GM21526 (cell line): ENCODE data around the gene CDK5.
A peak's percentile ranks its signal among the peaks of the same experiment; 100 is the strongest.
"Not testable (repeated sequence)": the region's sequence is repeated elsewhere in the genome, so short reads cannot be mapped to it uniquely, and the experiment has no call there.

ENCODE experiments used
- ATAC-seq: cut with Tn5 transposase; IDR thresholded peaks from one replicate; pipeline ENCODE4 v1.9.1; 2021; ENCODE audit warnings: moderate library complexity; ENCODE audit not compliant: unreplicated experiment, low FRiP score

The CDK5 gene

DNA sequence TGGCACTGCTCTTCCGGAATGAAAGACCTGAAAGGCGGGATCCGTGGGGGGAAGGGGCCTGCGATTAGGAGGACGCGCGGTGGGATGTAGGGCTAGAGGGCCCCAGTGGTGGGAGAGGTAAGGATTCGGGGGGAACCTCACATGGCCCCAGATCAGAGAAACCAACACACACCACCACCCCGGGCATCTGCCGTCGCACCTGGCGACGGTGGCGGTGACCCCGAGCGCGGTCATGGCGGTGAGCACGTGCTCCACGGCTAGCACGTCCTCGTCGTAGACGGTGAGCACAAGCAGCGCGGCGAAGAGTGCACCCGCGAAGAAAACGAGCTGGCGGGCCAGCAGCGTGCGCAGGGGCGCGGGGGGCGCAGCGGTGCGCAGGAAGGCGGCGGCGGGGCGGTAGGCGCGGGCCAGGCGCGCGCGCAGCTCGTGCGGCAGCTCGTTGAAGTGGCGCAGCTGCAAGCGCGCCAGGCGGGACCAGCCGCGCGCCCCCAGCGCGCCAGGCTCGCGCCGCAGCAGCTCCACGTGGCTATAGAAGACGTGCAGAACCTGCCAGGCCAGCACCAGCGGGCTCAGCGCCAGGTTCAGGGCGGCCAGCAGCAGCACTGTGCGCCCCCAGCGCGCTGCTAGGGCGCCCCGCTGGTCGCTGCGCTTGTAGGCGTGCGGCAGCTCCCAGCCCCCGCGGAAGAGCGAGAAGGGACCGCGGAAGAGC, 39.1 kb downstream of the CDK5 start:
- no peak for ATAC-seq

DNA sequence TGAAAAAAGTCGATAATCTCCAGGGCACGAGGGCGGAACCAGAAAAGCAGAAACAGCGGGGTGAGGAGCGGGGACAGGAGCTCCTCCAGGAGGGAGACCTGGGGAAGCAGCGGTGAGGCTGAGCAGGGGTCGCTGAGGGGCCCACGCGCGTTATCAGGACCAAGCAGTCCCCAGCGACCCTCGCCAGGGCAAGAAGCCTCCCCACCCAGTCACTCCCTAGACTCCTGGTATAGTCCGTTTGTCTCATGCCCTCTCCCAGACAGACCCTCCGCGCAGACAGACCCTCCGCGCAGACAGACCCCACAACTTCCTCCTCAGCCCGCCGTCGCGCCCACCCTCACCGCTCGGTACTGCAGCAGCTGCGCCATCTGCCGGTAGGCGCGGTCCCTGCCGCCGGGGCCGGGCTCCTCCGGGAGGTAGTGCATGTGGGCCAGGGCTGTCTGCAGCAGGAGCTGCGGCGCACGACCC, 39.7 kb downstream of the CDK5 start:
- ATAC-seq: peak; percentile 47

GRCh38 chr7:151017370-151017952, 40.2 kb downstream of the CDK5 start:
- ATAC-seq: no peak

- ATAC-seq: no peak
Observed at GRCh38 chr7:151016942-151017341, 40.8 kb downstream of the CDK5 start.

DNA sequence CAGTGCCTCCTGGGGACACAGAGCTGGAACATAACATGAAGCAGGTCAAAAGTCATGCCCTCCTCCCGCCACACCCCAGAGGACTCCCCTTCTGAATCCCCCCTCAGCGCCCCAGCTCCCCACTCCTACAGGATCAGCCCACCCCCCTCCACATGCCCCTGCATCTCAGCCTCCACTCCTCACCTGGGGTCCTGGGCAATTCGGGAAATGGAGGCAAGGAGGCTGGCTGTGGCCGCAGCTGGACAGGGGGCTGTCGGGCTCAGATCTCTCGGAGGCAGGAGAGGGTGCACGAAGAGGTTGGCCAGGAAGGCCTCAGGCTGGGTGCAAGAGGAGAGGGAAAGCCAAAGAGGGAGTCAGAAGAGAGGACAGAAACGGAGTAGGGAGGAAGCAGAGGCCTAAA, 41.2 kb downstream of the CDK5 start:
- ATAC-seq: no peak

GRCh38 chr7:151015967-151016366, 41.7 kb downstream of the CDK5 start:
- no peak for ATAC-seq

GRCh38 chr7:151014950-151015349, 42.7 kb downstream of the CDK5 start:
- ATAC-seq: no peak

- peak; percentile 44 for ATAC-seq
Observed at GRCh38 chr7:151013733-151014497, 43.8 kb downstream of the CDK5 start.

DNA sequence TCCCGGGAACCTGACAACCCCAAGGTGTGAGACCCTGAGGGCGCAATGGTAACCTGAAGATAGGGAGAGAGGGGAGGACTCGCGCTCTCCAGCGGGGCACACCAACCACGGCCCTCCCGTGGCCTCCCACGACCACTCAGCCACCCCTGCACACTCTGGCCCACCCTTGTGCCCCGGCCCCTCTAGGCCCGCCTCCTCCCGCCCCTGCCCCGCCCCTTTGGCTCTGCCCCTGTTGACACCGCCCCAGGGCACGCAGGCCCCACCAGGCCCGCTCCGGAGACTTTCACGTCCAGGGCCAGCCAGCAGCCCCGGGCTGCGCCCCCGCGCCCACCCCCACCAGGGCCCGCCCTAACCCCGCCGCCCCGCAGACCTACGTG, 44.4 kb downstream of the CDK5 start:
- no peak for ATAC-seq

- ATAC-seq: no peak
Observed at GRCh38 chr7:151012911-151013347, 44.8 kb downstream of the CDK5 start.

DNA sequence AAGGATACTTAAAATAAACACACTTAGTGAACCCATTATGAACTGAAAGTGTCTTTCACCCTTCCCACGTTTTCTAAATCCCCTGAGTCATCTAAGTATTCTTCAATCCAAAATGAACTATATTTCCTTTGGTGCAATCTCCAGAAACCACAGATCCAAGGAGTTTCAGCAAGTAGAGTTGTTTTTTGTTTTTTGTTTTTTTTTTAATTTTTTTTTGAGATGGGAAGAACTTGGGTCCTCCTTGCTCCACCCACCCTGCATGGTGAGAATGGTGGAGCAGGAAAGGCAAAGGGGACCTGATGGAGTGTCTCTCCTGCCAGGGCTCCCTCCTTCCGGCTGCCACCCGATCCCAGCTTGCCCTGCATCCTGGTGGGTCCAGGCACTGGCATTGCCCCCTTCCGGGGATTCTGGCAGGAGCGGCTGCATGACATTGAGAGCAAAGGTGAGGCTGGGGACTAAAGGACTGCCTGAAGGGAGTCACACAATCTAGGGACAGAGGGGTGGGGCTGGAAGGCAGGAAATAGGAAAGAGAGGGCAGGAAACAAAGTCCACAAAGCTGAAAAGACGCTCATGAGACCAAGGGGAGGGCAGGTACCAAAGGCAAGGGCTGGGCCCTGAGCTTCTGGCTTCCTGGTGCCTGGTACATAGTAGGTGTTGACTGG, 45.5 kb downstream of the CDK5 start:
- no peak for ATAC-seq

DNA sequence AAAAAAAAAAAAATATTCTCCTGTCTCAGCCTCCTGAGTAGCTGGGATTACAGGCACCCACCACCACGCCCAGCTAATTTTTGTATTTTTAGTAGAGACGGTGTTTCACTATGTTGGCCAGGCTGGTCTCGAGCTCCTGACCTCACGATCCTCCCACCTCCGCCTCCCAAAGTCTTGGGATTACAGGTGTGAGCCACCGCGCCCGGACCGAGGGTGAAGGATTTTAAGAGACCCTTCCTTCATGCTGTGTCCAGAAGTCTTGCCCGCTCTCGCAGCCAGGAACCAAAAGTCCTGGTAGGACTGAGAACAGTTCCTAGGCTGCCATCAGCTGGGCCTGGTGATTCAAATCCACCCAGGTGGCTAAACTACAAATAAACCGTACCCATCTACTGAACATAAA, 46.1 kb downstream of the CDK5 start:
- ATAC-seq: not testable (repeated sequence)

DNA sequence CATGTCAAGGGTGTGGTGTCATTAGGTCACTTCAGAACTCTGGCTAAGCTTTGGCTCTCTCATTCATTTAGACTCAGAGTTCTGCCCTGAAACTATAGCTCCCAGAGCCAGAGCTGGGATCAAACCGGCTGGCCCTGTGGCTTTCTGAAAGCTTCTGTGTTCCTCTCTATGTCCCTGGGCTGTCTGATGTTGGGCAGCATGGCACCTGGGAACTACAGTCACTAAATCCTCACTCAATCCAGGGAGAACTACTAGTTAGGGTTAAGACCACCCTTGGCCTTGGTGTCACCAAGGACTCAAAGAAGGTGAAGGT, 46.6 kb downstream of the CDK5 start:
- no peak for ATAC-seq

GRCh38 chr7:151010307-151011096, 47.2 kb downstream of the CDK5 start:
- no peak for ATAC-seq

GRCh38 chr7:151010037-151010306, 47.7 kb downstream of the CDK5 start:
- no peak for ATAC-seq

DNA sequence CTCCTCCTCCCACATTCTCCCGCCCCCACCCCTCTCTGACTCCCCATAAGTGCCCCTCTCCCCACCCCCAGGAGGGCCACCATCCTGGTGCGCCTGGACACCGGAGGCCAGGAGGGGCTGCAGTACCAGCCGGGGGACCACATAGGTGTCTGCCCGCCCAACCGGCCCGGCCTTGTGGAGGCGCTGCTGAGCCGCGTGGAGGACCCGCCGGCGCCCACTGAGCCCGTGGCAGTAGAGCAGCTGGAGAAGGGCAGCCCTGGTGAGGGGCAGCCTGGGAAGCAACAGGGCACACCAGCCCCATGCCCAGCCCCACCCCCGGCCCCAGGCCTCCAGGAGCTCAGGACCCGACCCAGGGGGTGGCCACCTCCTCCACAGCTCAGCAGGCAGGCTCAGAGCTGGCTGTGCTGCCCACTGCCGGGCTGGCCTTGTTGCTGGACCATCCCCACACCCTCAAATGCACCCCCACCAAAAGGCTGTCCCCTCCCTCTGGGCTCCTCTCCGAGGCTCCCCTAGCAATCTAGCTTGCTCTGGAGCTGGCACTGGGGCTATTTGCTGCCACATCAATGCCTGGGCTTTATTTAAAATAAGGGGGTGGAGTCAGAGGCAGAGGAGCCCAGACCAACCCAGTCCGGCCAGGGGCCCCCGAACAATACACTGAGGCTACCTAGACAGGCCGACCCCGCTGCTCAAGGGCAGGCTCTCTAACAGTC, 48.2 kb downstream of the CDK5 start:
- no peak for ATAC-seq

DNA sequence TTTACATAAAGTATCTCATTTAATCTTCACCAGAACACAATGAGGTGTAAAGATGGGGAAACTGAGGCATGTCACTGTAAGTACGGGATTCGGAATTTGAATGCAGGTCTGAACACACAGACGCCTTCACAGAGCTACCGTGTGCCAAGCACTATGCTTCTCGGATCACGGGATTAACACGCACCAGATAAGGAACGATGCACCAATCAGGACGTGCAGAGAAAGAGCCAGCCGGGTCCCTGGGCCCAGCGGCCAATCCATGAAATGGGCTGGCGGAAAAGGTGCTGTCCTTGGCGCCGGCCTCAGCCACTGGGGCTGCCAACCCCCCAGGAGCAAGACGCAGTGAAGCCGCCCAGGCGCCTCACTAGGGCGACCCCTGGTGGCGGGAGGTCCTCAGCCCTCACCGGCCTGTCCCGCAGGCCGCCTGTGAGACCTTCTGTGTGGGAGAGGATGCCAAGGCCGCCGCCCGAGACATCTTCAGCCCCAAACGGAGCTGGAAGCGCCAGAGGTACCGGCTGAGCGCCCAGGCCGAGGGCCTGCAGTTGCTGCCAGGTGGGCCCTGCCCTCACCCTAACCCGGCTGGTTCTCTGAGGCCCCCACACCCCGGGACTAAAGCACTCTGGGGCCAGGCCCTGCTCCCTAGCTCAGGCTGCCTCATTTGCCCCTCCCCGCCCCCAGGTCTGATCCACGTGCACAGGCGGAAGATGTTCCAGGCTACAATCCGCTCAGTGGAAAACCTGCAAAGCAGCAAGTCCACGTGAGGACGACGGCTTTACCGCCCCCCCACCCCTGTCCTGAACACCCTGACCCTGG, 49.0 kb downstream of the CDK5 start:
- peak; percentile 38 for ATAC-seq

- ATAC-seq: no peak
Observed at GRCh38 chr7:151008143-151008510, 49.6 kb downstream of the CDK5 start.

DNA sequence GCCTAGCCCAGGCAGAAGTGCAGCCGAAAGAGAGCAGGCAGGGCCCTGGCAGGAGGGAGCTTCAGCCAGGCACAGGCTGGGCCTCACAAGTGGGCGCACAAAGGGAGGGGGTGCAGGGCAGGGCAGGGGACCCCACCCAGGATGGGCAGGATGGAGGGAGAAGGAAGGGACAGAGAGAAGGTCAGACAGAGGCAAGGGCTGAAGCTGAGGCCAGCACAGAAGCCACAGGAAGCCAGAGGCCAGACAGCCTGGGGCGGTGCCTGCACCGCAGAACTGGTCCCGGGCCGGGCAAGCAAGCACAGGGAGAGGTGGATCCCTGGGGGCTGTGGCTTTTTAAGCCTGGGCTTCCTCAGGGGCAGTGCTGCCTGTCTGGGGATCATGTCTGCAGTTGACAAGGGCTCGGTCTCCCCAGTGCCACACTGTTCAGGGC, 50.2 kb downstream of the CDK5 start:
- no peak for ATAC-seq
